T1000 (cell line): ENCODE results near the gene CLDN5.

Source experiments
- DNase-seq: peaks from one replicate; lab custom pipeline; 2025; ENCODE audit warnings: mixed read lengths; lab: John Stamatoyannopoulos, UW

Gene CLDN5

GRCh38 chr22:19480789-19481188 is 43.4 kb downstream of the CLDN5 start:
- DNase-seq = no peak

GRCh38 chr22:19480173-19480568 is 44.0 kb downstream of the CLDN5 start:
- DNase-seq = no peak

GRCh38 chr22:19479355-19480172 is 44.6 kb downstream of the CLDN5 start, which contains the start of gene CDC45:
TSS of gene CDC45 (plus strand) at chr22:19479920. CDS start at chr22:19479969, 49 bp downstream.
- DNase-seq = peak; percentile 93

- DNase-seq = peak; percentile 78
Observed at GRCh38 chr22:19478901-19479354, 45.3 kb downstream of the CLDN5 start, which contains the start of gene UFD1. TSS of gene UFD1 (minus strand) at chr22:19479193. CDS start at chr22:19479085, 108 bp downstream.

GRCh38 chr22:19478045-19478900 is 45.9 kb downstream of the CLDN5 start:
- DNase-seq = no peak

GRCh38 chr22:19477321-19478044 is 46.7 kb downstream of the CLDN5 start:
- no peak for DNase-seq

- DNase-seq = no peak
Observed at GRCh38 chr22:19476023-19476422, 48.2 kb downstream of the CLDN5 start.

- no peak for DNase-seq
Observed at GRCh38 chr22:19473578-19473977, 50.6 kb downstream of the CLDN5 start.
